ENCODE measurements around the gene AFDN.

DNA sequence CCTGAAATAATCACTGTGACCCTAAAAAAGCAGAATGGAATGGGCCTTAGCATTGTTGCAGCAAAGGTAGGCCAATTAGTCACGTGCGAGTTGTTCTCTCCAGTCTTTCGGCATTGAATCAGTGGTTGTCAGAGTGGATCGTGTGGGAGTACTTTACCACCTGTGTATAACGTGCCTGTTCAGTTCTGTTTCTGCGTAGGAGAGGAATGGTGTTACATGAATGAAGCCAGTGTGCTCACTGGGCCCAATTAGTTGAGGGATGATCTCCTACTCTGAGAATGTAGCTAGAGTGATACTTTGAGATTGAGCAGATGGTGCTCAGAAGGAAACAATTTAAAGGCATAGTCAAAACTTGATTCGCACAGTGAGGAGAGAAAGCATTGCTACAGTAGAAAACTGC, 98.3 kb downstream of the AFDN start:
- TF ChIP-seq LEF1 (IDR thresholded peaks at IDR 0.05; ENCODE audit: borderline replicate concordance) (no peak), ARNT (IDR thresholded peaks at IDR 0.05) (no peak), BHLHE40 (IDR thresholded peaks at IDR 0.05; ENCODE audit: borderline replicate concordance) (no peak), SP1 (IDR thresholded peaks at IDR 0.05) (no peak), FOXM1 (IDR thresholded peaks at IDR 0.05; ENCODE audit: borderline replicate concordance) (no peak), FOXK2 (IDR thresholded peaks at IDR 0.05) (no peak)
